ENCODE results near the gene CSAG3. TPM values are rescaled to one million over a fixed set of nuclear protein-coding genes. Genes with fewer than 3 reads are reported as not detected.
"Not testable (repeated sequence)": the region's sequence is repeated elsewhere in the genome, so short reads cannot be mapped to it uniquely, and the experiment has no call there.

Gene CSAG3
- total RNA-seq (2014; rRNA removed; shearing (Covaris generic); ENCODE audit: low replicate concordance): not detected in 2 replicates

DNA sequence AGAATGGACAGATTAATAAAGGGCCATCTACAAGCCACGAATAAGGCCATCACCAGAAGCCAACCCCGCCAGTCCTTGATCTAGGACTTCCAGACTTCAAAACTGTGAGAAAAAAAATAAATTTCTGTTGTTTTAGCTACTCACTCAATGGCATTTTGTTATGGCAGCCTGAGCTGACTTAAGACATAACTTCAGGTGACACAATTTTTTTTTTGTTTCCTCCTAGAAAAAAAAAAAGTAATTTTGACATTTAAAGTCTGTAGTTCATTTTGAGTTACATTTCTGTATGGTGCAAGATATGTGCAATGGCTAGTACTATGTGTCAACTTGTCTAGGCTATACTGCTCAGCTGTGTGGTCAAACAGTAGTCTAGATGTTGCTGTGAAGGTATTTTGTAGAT is at the start of gene CSAG3:
CSAG3 (plus strand) TSS at position 301 of the 400 bp plus-strand sequence.
- H3K79me2 ChIP-seq (ENCODE audit: low read length); H3K9me2 ChIP-seq (replicated peaks; ENCODE audit: insufficient read depth, low read length); H3K36me3 ChIP-seq (ENCODE audit: insufficient read depth, low read length); H3K4me3 ChIP-seq (ENCODE audit: low read length); H4K20me1 ChIP-seq (ENCODE audit: insufficient read depth, low read depth, low read length); H3K27ac ChIP-seq (ENCODE audit: low read length); H3K4me1 ChIP-seq (ENCODE audit: low read length); H3K9me3 ChIP-seq (ENCODE audit: low read length); H3K27me3 ChIP-seq (ENCODE audit: low read length); DNase-seq; H2AFZ ChIP-seq (ENCODE audit: low read length); H3K4me2 ChIP-seq (ENCODE audit: low read depth, low read length, poor library complexity, severe bottlenecking); H3K9ac ChIP-seq (ENCODE audit: low read length): not testable (repeated sequence)

DNA sequence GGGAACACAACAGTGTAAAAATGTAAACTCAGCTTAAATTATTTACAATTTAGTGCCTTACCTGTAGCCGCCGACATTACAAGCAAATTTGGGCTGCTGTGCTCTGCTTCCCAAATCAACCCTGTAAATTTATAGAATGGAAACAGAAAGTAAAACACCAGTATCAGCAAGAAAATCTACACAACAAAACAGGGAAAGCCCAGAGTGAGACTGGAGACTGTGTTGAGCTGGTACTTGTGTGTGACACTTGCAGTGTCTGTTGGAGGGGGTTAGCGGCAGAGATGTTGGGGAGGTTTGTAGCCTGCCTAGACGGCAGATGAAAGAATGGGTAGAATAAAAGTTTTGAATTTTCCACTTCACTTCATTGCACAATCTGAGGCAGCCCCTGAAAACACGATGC is 45.8 kb upstream of the CSAG3 start:
- not testable (repeated sequence) for H3K9ac ChIP-seq (ENCODE audit: low read length); H2AFZ ChIP-seq (ENCODE audit: low read length); DNase-seq; H3K4me1 ChIP-seq (ENCODE audit: low read length); H4K20me1 ChIP-seq (ENCODE audit: insufficient read depth, low read depth, low read length); H3K27ac ChIP-seq (ENCODE audit: low read length); H3K4me3 ChIP-seq (ENCODE audit: low read length); H3K4me2 ChIP-seq (ENCODE audit: low read depth, low read length, poor library complexity, severe bottlenecking); H3K79me2 ChIP-seq (ENCODE audit: low read length); H3K27me3 ChIP-seq (ENCODE audit: low read length); H3K36me3 ChIP-seq (ENCODE audit: insufficient read depth, low read length); H3K9me3 ChIP-seq (ENCODE audit: low read length); H3K9me2 ChIP-seq (replicated peaks; ENCODE audit: insufficient read depth, low read length)

DNA sequence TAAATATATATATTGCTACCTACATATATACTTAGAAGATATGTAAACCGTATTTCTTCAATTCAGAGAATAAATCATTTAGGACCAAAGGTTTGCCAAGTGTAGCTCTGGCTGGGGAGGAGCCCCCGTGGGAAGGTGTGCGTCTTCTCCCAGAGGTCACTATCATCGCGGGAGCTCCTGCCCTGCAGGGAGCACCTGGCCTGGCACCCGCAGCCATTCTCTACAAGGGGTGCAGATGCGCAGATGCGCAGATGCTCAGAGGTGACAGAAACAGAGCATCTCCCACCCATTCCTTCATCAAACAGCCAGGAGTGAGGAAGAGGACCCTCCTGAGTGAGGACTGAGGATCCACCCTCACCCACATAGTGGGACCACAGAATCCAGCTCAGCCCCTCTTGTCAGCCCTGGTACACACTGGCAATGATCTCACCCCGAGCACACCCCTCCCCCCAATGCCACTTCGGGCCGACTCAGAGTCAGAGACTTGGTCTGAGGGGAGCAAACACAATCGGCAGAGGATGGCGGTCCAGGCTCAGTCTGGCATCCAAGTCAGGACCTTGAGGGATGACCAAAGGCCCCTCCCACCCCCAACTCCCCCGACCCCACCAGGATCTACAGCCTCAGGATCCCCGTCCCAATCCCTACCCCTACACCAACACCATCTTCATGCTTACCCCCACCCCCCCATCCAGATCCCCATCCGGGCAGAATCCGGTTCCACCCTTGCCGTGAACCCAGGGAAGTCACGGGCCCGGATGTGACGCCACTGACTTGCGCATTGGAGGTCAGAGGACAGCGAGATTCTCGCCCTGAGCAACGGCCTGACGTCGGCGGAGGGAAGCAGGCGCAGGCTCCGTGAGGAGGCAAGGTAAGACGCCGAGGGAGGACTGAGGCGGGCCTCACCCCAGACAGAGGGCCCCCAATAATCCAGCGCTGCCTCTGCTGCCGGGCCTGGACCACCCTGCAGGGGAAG is 44.9 kb upstream of the CSAG3 start, which contains the start of gene MAGEA2B:
MAGEA2B (plus strand) TSS at position 814 of the 973 bp plus-strand sequence. CDS start 2,479 bp downstream, outside the sequence.
- H3K27me3 ChIP-seq (ENCODE audit: low read length); DNase-seq; H4K20me1 ChIP-seq (ENCODE audit: insufficient read depth, low read depth, low read length); H3K4me2 ChIP-seq (ENCODE audit: low read depth, low read length, poor library complexity, severe bottlenecking); H3K27ac ChIP-seq (ENCODE audit: low read length); H3K4me3 ChIP-seq (ENCODE audit: low read length); H3K36me3 ChIP-seq (ENCODE audit: insufficient read depth, low read length); H3K79me2 ChIP-seq (ENCODE audit: low read length); H3K4me1 ChIP-seq (ENCODE audit: low read length); H3K9me2 ChIP-seq (replicated peaks; ENCODE audit: insufficient read depth, low read length); H2AFZ ChIP-seq (ENCODE audit: low read length); H3K9me3 ChIP-seq (ENCODE audit: low read length); H3K9ac ChIP-seq (ENCODE audit: low read length): not testable (repeated sequence)

DNA sequence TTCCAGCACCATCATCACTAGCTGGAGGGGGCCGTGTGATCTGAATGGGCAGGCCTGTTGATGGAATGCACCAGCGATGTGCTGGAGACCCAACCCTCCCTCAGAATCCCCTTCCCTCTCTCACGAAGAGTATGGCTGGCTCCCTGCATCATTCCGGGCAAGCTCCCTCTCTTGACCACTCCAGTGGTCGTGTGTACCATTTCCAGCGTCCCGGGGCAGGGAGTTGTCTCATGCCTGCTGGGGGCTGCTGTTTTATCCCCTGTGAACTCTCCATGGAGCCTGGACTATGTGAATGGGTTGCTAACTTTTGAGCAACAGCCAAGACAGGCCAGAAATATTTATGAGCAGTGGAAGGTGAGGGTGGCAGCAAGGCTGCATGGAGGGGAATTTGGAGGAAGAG is 33.6 kb upstream of the CSAG3 start:
- Histone ChIP-seq H3K27me3 (ENCODE audit: low read length) (no peaks in the 10 kb centered on the region), H3K27ac (ENCODE audit: low read length) (no peak overlapping the region), H3K9ac (ENCODE audit: low read length) (no peak overlapping the region), H3K4me2 (ENCODE audit: low read depth, low read length, poor library complexity, severe bottlenecking) (no peak overlapping the region), H4K20me1 (ENCODE audit: insufficient read depth, low read depth, low read length) (no peaks in the 10 kb centered on the region), H3K9me3 (ENCODE audit: low read length) (no peaks in the 10 kb centered on the region), H3K4me3 (ENCODE audit: low read length) (no peak overlapping the region), H2AFZ (ENCODE audit: low read length) (no peak overlapping the region), H3K9me2 (replicated peaks; ENCODE audit: insufficient read depth, low read length) (no peaks in the 10 kb centered on the region), H3K36me3 (ENCODE audit: insufficient read depth, low read length) (no peaks in the 10 kb centered on the region), H3K79me2 (ENCODE audit: low read length) (no peaks in the 10 kb centered on the region), H3K4me1 (ENCODE audit: low read length) (no peaks in the 10 kb centered on the region)
- no peak for DNase-seq

DNA sequence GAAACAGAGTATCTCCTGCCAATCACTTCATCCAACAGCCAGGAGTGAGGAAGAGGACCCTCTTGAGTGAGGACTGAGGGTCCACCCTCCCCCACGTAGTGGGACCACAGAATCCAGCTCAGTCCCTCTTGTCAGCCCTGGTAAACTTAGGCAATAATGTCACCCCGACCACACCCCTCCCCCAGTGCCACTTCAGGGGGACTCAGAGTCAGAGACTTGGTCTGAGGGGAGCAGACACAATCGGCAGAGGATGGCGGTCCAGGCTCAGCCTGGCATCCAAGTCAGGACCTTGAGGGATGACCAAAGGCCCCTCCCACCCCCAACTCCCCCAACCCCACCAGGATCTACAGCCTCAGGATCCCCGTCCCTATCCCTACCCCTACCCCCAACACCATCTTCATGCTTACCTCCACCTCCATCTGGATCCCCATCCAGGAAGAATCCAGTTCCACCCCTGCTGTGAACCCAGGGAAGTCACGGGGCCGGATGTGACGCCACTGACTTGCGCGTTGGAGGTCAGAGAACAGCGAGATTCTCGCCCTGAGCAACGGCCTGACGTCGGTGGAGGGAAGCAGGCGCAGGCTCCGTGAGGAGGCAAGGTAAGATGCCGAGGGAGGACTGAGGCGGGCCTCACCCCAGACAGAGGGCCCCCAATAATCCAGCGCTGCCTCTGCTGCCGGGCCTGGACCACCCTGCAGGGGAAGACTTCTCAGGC is 25.6 kb upstream of the CSAG3 start, which contains the start of the genes CSAG1 and MAGEA12:
CSAG1 (minus strand) TSS at position 461 of the 715 bp plus-strand sequence. CDS start 1,261 bp downstream, outside the sequence.
MAGEA12 (plus strand) TSS at position 497 of the 715 bp plus-strand sequence. CDS start 2,405 bp downstream, outside the sequence.
- Histone ChIP-seq H3K79me2 (ENCODE audit: low read length) (no peaks in the 10 kb centered on the region), H3K4me2 (ENCODE audit: low read depth, low read length, poor library complexity, severe bottlenecking) (no peak within 1 kb of the TSS), H3K4me1 (ENCODE audit: low read length) (no peaks in the 10 kb centered on the region), H3K4me3 (ENCODE audit: low read length) (no peak within 1 kb of the TSS), H3K9me2 (replicated peaks; ENCODE audit: insufficient read depth, low read length) (no peaks in the 10 kb centered on the region), H3K27ac (ENCODE audit: low read length) (no peak within 1 kb of the TSS), H4K20me1 (ENCODE audit: insufficient read depth, low read depth, low read length) (no peaks in the 10 kb centered on the region), H3K9me3 (ENCODE audit: low read length) (no peaks in the 10 kb centered on the region), H3K27me3 (ENCODE audit: low read length) (no peaks in the 10 kb centered on the region), H2AFZ (ENCODE audit: low read length) (no peak within 1 kb of the TSS), H3K9ac (ENCODE audit: low read length) (no peak within 1 kb of the TSS), H3K36me3 (ENCODE audit: insufficient read depth, low read length) (no peaks in the 10 kb centered on the region)
- no peak for DNase-seq

DNA sequence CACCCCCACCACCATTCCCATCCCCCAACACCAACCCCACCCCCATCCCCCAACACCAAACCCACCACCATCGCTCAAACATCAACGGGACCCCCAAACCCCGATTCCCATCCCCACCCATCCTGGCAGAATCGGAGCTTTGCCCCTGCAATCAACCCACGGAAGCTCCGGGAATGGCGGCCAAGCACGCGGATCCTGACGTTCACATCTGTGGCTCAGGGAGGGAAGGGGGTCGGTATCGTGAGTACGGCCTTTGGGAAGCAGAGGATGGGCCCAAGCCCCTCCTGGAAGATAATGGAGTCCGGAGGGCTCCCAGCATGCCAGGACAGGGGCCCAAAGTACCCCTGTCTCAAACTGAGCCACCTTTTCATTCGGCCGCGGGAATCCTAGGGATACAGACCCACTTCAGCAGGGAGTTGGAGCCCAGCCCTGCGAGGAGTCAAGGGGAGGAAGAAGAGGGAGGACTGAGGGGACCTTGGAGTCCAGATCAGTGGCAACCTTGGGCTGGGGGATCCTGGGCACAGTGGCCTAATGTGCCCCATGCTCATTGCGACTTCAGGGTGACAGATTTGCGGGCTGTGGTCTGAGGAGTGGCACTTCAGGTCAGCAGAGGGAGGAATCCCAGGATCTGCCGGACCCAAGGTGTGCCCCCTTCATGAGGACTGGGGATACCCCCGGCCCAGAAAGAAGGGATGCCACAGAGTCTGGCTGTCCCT is 24.7 kb upstream of the CSAG3 start:
- not testable (repeated sequence) for H2AFZ ChIP-seq (ENCODE audit: low read length); H3K27ac ChIP-seq (ENCODE audit: low read length); H3K4me2 ChIP-seq (ENCODE audit: low read depth, low read length, poor library complexity, severe bottlenecking); H3K9ac ChIP-seq (ENCODE audit: low read length); H4K20me1 ChIP-seq (ENCODE audit: insufficient read depth, low read depth, low read length); H3K9me2 ChIP-seq (replicated peaks; ENCODE audit: insufficient read depth, low read length); H3K79me2 ChIP-seq (ENCODE audit: low read length); DNase-seq; H3K4me1 ChIP-seq (ENCODE audit: low read length); H3K4me3 ChIP-seq (ENCODE audit: low read length); H3K36me3 ChIP-seq (ENCODE audit: insufficient read depth, low read length); H3K27me3 ChIP-seq (ENCODE audit: low read length); H3K9me3 ChIP-seq (ENCODE audit: low read length)

DNA sequence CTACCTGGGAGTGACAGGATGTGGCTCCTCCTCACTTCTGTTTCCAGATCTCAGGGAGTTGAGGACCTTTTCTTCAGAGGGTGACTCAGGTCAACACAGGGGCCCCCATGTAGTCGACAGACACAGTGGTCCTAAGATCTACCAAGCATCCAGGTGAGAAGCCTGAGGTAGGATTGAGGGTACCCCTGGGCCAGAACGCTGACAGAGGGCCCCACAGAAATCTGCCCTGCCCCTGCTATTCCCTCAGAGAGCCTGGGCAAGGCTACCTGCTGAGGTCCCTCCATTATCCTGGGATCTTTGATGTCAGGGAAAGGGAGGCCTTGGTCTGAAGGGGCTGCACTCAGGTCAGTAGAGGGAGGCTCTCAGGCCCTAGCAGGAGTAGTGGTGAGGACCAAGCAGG is 23.9 kb upstream of the CSAG3 start:
- no peak for DNase-seq
- H3K4me3 ChIP-seq (ENCODE audit: low read length): no peak overlapping the region
- no peak overlapping the region for H3K9ac ChIP-seq (ENCODE audit: low read length)
- H3K9me2 ChIP-seq (replicated peaks; ENCODE audit: insufficient read depth, low read length): no peaks in the 10 kb centered on the region
- H3K4me2 ChIP-seq (ENCODE audit: low read depth, low read length, poor library complexity, severe bottlenecking): no peak overlapping the region
- no peaks in the 10 kb centered on the region for H3K4me1 ChIP-seq (ENCODE audit: low read length)
- H3K27me3 ChIP-seq (ENCODE audit: low read length): no peaks in the 10 kb centered on the region
- H3K79me2 ChIP-seq (ENCODE audit: low read length): no peaks in the 10 kb centered on the region
- no peaks in the 10 kb centered on the region for H3K36me3 ChIP-seq (ENCODE audit: insufficient read depth, low read length)
- H4K20me1 ChIP-seq (ENCODE audit: insufficient read depth, low read depth, low read length): no peaks in the 10 kb centered on the region
- H3K27ac ChIP-seq (ENCODE audit: low read length): no peak overlapping the region
- no peak overlapping the region for H2AFZ ChIP-seq (ENCODE audit: low read length)
- H3K9me3 ChIP-seq (ENCODE audit: low read length): no peaks in the 10 kb centered on the region
